ENCODE results near the gene GNPDA2.

GNPDA2 gene

GRCh38 chr4:44670506-44671199 is 55.7 kb downstream of the GNPDA2 start:
- no peak overlapping the region for H3K4me3 ChIP-seq (ENCODE audit: low read depth, low read length, poor library complexity, severe bottlenecking)
- no peak overlapping the region for H2AFZ ChIP-seq (ENCODE audit: low read length)
- TF ChIP-seq CTCF (IDR thresholded peaks at IDR 0.05; ENCODE audit: low read length) (no peak), EZH2 (IDR thresholded peaks at IDR 0.05; ENCODE audit: borderline replicate concordance, low read length) (no peak)

GRCh38 chr4:44668526-44668925 is 57.8 kb downstream of the GNPDA2 start:
- Histone ChIP-seq H2AFZ (ENCODE audit: low read length) (no peak overlapping the region), H3K4me2 (ENCODE audit: low read length) (no peak overlapping the region), H3F3A (ENCODE audit: insufficient read depth, low read length) (no peaks in the 10 kb centered on the region), H3K9me3 (ENCODE audit: low read length) (no peaks in the 10 kb centered on the region), H3K79me2 (ENCODE audit: insufficient read depth, low read length) (no peaks in the 10 kb centered on the region), H3K9ac (ENCODE audit: low read length) (no peak overlapping the region), H4K20me1 (ENCODE audit: insufficient read depth, low read length) (no peaks in the 10 kb centered on the region), H3K4me3 (ENCODE audit: low read depth, low read length, poor library complexity, severe bottlenecking) (no peak overlapping the region), H3K27me3 (ENCODE audit: insufficient read depth, low read length) (no peaks in the 10 kb centered on the region), H3K9me2 (ENCODE audit: low read depth, low read length) (no peaks in the 10 kb centered on the region), H3K4me1 (ENCODE audit: insufficient read depth, low read length, severe bottlenecking) (no peaks in the 10 kb centered on the region), H3K27ac (ENCODE audit: low read depth, low read length, poor library complexity, severe bottlenecking) (no peak overlapping the region), H3K36me3 (ENCODE audit: insufficient read depth, low read length) (no peaks in the 10 kb centered on the region)
- TF ChIP-seq CTCF (IDR thresholded peaks at IDR 0.05; ENCODE audit: low read length) (no peak), EZH2 (IDR thresholded peaks at IDR 0.05; ENCODE audit: borderline replicate concordance, low read length) (no peak)

More at GRCh38 chr4:44670506-44671199, 55.7 kb downstream of the GNPDA2 start:
- H3K27me3 ChIP-seq (ENCODE audit: insufficient read depth, low read length), result no peaks in the 10 kb centered on the region
- no peak overlapping the region for H3K27ac ChIP-seq (ENCODE audit: low read depth, low read length, poor library complexity, severe bottlenecking)
- H3K9me2 ChIP-seq (ENCODE audit: low read depth, low read length), result no peaks in the 10 kb centered on the region
- H4K20me1 ChIP-seq (ENCODE audit: insufficient read depth, low read length), result no peaks in the 10 kb centered on the region
- no peaks in the 10 kb centered on the region for H3F3A ChIP-seq (ENCODE audit: insufficient read depth, low read length)
- no peaks in the 10 kb centered on the region for H3K9me3 ChIP-seq (ENCODE audit: low read length)
- H3K36me3 ChIP-seq (ENCODE audit: insufficient read depth, low read length), result no peaks in the 10 kb centered on the region
- H3K79me2 ChIP-seq (ENCODE audit: insufficient read depth, low read length), result no peaks in the 10 kb centered on the region
- no peak overlapping the region for H3K4me2 ChIP-seq (ENCODE audit: low read length)
- H3K9ac ChIP-seq (ENCODE audit: low read length), result no peak overlapping the region
- no peaks in the 10 kb centered on the region for H3K4me1 ChIP-seq (ENCODE audit: insufficient read depth, low read length, severe bottlenecking)

- H3K9ac ChIP-seq (ENCODE audit: low read length), result no peak overlapping the region
- no peaks in the 10 kb centered on the region for H3K27me3 ChIP-seq (ENCODE audit: insufficient read depth, low read length)
- H3F3A ChIP-seq (ENCODE audit: insufficient read depth, low read length), result no peaks in the 10 kb centered on the region
- H3K4me2 ChIP-seq (ENCODE audit: low read length), result no peak overlapping the region
- no peak overlapping the region for H3K27ac ChIP-seq (ENCODE audit: low read depth, low read length, poor library complexity, severe bottlenecking)
- no peak overlapping the region for H2AFZ ChIP-seq (ENCODE audit: low read length)
- no peaks in the 10 kb centered on the region for H3K79me2 ChIP-seq (ENCODE audit: insufficient read depth, low read length)
- H4K20me1 ChIP-seq (ENCODE audit: insufficient read depth, low read length), result no peaks in the 10 kb centered on the region
- H3K9me3 ChIP-seq (ENCODE audit: low read length), result no peaks in the 10 kb centered on the region
- no peaks in the 10 kb centered on the region for H3K36me3 ChIP-seq (ENCODE audit: insufficient read depth, low read length)
- no peaks in the 10 kb centered on the region for H3K9me2 ChIP-seq (ENCODE audit: low read depth, low read length)
- H3K4me1 ChIP-seq (ENCODE audit: insufficient read depth, low read length, severe bottlenecking), result no peaks in the 10 kb centered on the region
- TF ChIP-seq CTCF (IDR thresholded peaks at IDR 0.05; ENCODE audit: low read length), result no peak
- no peak for TF ChIP-seq EZH2 (IDR thresholded peaks at IDR 0.05; ENCODE audit: borderline replicate concordance, low read length)
- no peak overlapping the region for H3K4me3 ChIP-seq (ENCODE audit: low read depth, low read length, poor library complexity, severe bottlenecking)
Observed at GRCh38 chr4:44663539-44664263, 62.7 kb downstream of the GNPDA2 start.
